GM12878 (cell line): Measurements from ENCODE around the gene MAL. TPM values are rescaled to one million over a fixed set of nuclear protein-coding genes. Genes with fewer than 3 reads are reported as not detected.

ENCODE experiments used
- ATF2 ChIP-seq: IDR thresholded peaks from 2 replicates; pipeline ENCODE4 v1.6.1; 2012; ENCODE audit warnings: low read length, inconsistent platforms
- BHLHE40 ChIP-seq, 2 experiments: fragments of 450-650 bp in 1 of 2; IDR thresholded peaks; 2 replicates each; pipeline ENCODE4 v1.6.1; 2011 to 2017; ENCODE audit warnings: low read depth in 2 of 2, borderline replicate concordance in 1 of 2, improper control_type of control experiment in 1 of 2, low read length in 1 of 2, mild to moderate bottlenecking in 1 of 2
- CEBPB ChIP-seq, 2 experiments: fragments of 150-350 bp in 1 of 2; IDR thresholded peaks; 2 replicates each; pipeline ENCODE4 v1.6.1; 2012 to 2014; ENCODE audit warnings: low read depth in 2 of 2, low read length in 2 of 2, borderline replicate concordance in 1 of 2, inconsistent platforms in 1 of 2
- POLR2AphosphoS2 ChIP-seq: IDR thresholded peaks from 2 replicates; pipeline ENCODE4 v1.6.1; 2011; ENCODE audit warnings: low read depth, mild to moderate bottlenecking, low read length, improper control_type of control experiment, moderate library complexity
- RELB ChIP-seq: fragments of 450-650 bp; IDR thresholded peaks from 2 replicates; pipeline ENCODE4 v1.6.1; 2017; ENCODE audit warnings: low read depth, mild to moderate bottlenecking, moderate library complexity
- RUNX3 ChIP-seq: IDR thresholded peaks from 2 replicates; pipeline ENCODE4 v1.6.1; 2012; ENCODE audit warnings: low read length, inconsistent platforms
- SRF ChIP-seq, 2 experiments: IDR thresholded peaks; 2 replicates each; pipeline ENCODE4 v1.6.1; 2011; ENCODE audit warnings: low read depth in 2 of 2, low read length in 2 of 2, mild to moderate bottlenecking in 1 of 2, moderate library complexity in 1 of 2
- TCF12 ChIP-seq: IDR thresholded peaks from 2 replicates; pipeline ENCODE4 v1.6.1; 2011; ENCODE audit warnings: low read depth, mild to moderate bottlenecking, low read length
- USF1 ChIP-seq: IDR thresholded peaks from 2 replicates; pipeline ENCODE4 v1.6.1; 2011; ENCODE audit warnings: borderline replicate concordance, low read depth, mild to moderate bottlenecking, moderate library complexity, mixed read lengths, low read length; ENCODE audit not compliant: insufficient read depth; ENCODE audit errors: extremely low read length
- YBX1 ChIP-seq: fragments of 450-650 bp; IDR thresholded peaks from 2 replicates; pipeline ENCODE4 v1.6.1; 2016; ENCODE audit warnings: antibody characterized with exemption
- YY1 ChIP-seq: IDR thresholded peaks from 2 replicates; pipeline ENCODE4 v1.6.1; 2011; ENCODE audit warnings: low read depth, mild to moderate bottlenecking, low read length
- polyA plus RNA-seq, 11 experiments: library from polyadenylated mRNA; depleted of rRNA in 4 of 11; unstranded in 6 of 11; stranded (reverse) in 5 of 11; fragments of >200 nt; fragmentation: Nextera tagmentation in 4 of 11; fragmentation: Illumina TruSeq in 1 of 11; extraction: Ambion mirVana in 4 of 11; extraction: Trizol in 1 of 11; gene quantifications; 1 replicate in 1 of 11; 2 replicates in 10 of 11; pipeline versions ENCODE4 v1.2.1 to v1.2.3, GENCODE V29; 2011 to 2016; ENCODE audit warnings: inconsistent platforms in 2 of 11, missing spikeins in 2 of 11, low read depth in 1 of 11
- total RNA-seq, 4 experiments: library from RNA; depleted of rRNA in 3 of 4; stranded (reverse); fragments of >200 nt in 3 of 4; fragmentation: Illumina TruSeq in 1 of 4; extraction: Trizol in 1 of 4; gene quantifications; 2 replicates each; pipeline versions ENCODE4 v1.2.1 to v1.2.3, GENCODE V29; 2013 to 2021

MAL gene
- total and polyA plus RNA-seq, 10 of the 15 experiments (the other 5 are each of a cell fraction or from before 2014, with no cell fraction given), result 1.3 to 4.5 (median 1.7) TPM

GRCh38 chr2:95004711-95005110, 20.8 kb upstream of the MAL start (continued):
- TF ChIP-seq BHLHE40 (IDR thresholded peaks at IDR 0.05; ENCODE audit: borderline replicate concordance in 1 of 2, low read depth in 2 of 2, low read length in 1 of 2) (no peak), ATF2 (no peak), RUNX3 (no peak), YY1 (no peak), USF1 (no peak), YBX1 (no peak), POLR2AphosphoS2 (no peak), CEBPB (IDR thresholded peaks at IDR 0.05; ENCODE audit: borderline replicate concordance in 1 of 2, low read depth in 2 of 2, low read length in 2 of 2) (no peak), TCF12 (no peak), SRF (IDR thresholded peaks at IDR 0.05; ENCODE audit: low read depth in 2 of 2, low read length in 2 of 2) (no peak), RELB (no peak)
